PC-9 (cell line): ENCODE results near the gene TMC2. TPM values are rescaled to one million over a fixed set of nuclear protein-coding genes. Genes with fewer than 3 reads are reported as not detected.

Source experiments
- BruUV-seq: library from RNA; stranded (reverse); fragments of 400-500 nt; replicated peaks from 2 replicates; lab custom pipeline; 2021; lab: Mats Ljungman, UMichigan
- CTCF ChIA-PET: fragments of 300-600 bp; sonication (Branson Sonifier 250); formaldehyde crosslinking; loops from one replicate; lab custom pipeline; 2022; ENCODE audit warnings: antibody characterized with exemption; lab: Charles Lee
- POLR2A ChIA-PET: fragments of 300-600 bp; sonication (Branson Sonifier 250); formaldehyde crosslinking; loops from one replicate; lab custom pipeline; 2022; ENCODE audit warnings: antibody characterized with exemption; ENCODE audit not compliant: unreplicated experiment; lab: Charles Lee
- DNase-seq, 2 experiments: peaks; one replicate each; pipeline versions ENCODE4 v3.0.0 to v3.0.0-alpha.2; 2015 to 2022; ENCODE audit warnings: mixed read lengths in 1 of 2
- H2AFZ ChIP-seq: fragments of 200-600 bp; sonication (generic); 2 replicates; pipeline ENCODE4 v1.8.1; 2017; ENCODE audit warnings: antibody characterized with exemption
- H3F3A ChIP-seq: fragments of 200-600 bp; sonication (generic); 2 replicates; pipeline ENCODE4 v1.8.1; 2017; ENCODE audit warnings: antibody characterized with exemption, mild to moderate bottlenecking, low read depth; ENCODE audit not compliant: insufficient read depth
- H3K27ac ChIP-seq: fragments of 200-600 bp; sonication (generic); 2 replicates; pipeline ENCODE4 v1.6.1; 2016; ENCODE audit warnings: mixed run types
- H3K27me3 ChIP-seq: fragments of 200-600 bp; sonication (generic); 2 replicates; pipeline ENCODE4 v1.6.1; 2016; ENCODE audit warnings: low read depth, mixed run types; ENCODE audit not compliant: insufficient read depth
- H3K36me3 ChIP-seq: fragments of 200-600 bp; sonication (generic); 2 replicates; pipeline ENCODE4 v1.6.1; 2016; ENCODE audit warnings: low read depth, mixed run types
- H3K4me1 ChIP-seq: fragments of 200-600 bp; sonication (generic); replicated peaks from 2 replicates; pipeline ENCODE4 v1.6.1; 2016; ENCODE audit warnings: mixed run types; ENCODE audit not compliant: insufficient read depth
- H3K4me2 ChIP-seq: fragments of 200-600 bp; sonication (generic); 2 replicates; pipeline ENCODE4 v1.6.1; 2017; ENCODE audit warnings: mixed run types
- H3K4me3 ChIP-seq: fragments of 200-600 bp; sonication (generic); 2 replicates; pipeline ENCODE4 v1.6.1; 2016; ENCODE audit warnings: mixed run types
- H3K79me2 ChIP-seq: fragments of 200-600 bp; sonication (generic); 2 replicates; pipeline ENCODE4 v1.6.1; 2017; ENCODE audit warnings: low read depth, mixed run types
- H3K9me2 ChIP-seq: fragments of 200-600 bp; sonication (generic); 2 replicates; pipeline ENCODE4 v1.8.1; 2017; ENCODE audit warnings: mild to moderate bottlenecking; ENCODE audit not compliant: insufficient read depth
- H3K9me3 ChIP-seq: fragments of 200-600 bp; sonication (generic); 2 replicates; pipeline ENCODE4 v1.8.1; 2016; ENCODE audit warnings: low read depth; ENCODE audit not compliant: insufficient read depth
- H4K20me1 ChIP-seq: fragments of 200-600 bp; sonication (generic); 2 replicates; pipeline ENCODE4 v1.8.1; 2017; ENCODE audit not compliant: insufficient read depth
- CTCF ChIP-seq: fragments of 200-600 bp; sonication (generic); conservative IDR thresholded peaks from 2 replicates; pipeline ENCODE4 v1.6.1; 2017; ENCODE audit warnings: mixed run types, antibody characterized with exemption, mild to moderate bottlenecking, moderate library complexity
- EZH2 ChIP-seq: fragments of 200-600 bp; sonication (generic); IDR thresholded peaks from 2 replicates; pipeline ENCODE4 v1.8.0; 2017; ENCODE audit warnings: antibody characterized with exemption, low read depth
- intact Hi-C: fragments of 100-400 bp; cut with micrococcal nuclease; formaldehyde crosslinking; loops from one replicate; pipeline ENCODE4 v1.10.0; 2022; ENCODE audit not compliant: unreplicated experiment
- total RNA-seq: library from RNA; stranded (reverse); gene quantifications from 2 replicates; pipeline ENCODE4 v1.2.3, GENCODE V29; 2021

TMC2 gene
- total RNA-seq, 1 experiment from 2014 or later: not detected

- ChIA-PET POLR2A (no interaction called here), CTCF (no interaction called here)
- no TSS peak for BruUV-seq
- Histone ChIP-seq H3F3A (no peaks in the 10 kb centered on the region), H4K20me1 (no peaks in the 10 kb centered on the region), H3K4me1 (no peaks in the 10 kb centered on the region), H3K27ac (no peak overlapping the region), H3K27me3 (peaks cover 25% of the 10 kb centered on the region), H3K9me3 (peaks cover 4% of the 10 kb centered on the region), H3K4me3 (no peak overlapping the region), H3K36me3 (no peaks in the 10 kb centered on the region), H3K79me2 (no peaks in the 10 kb centered on the region), H3K9me2 (no peaks in the 10 kb centered on the region), H3K4me2 (no peak overlapping the region), H2AFZ (no peak overlapping the region)
- DNase-seq: no peak
- intact Hi-C loops: no loop called here
- TF ChIP-seq CTCF (no peak), EZH2 (no peak)
Observed at GRCh38 chr20:2619337-2619736, 83.0 kb downstream of the TMC2 start.

GRCh38 chr20:2619961-2620595 is 83.7 kb downstream of the TMC2 start:
- intact Hi-C loops: no loop called here
- H3K4me3 ChIP-seq: no peak overlapping the region
- peaks cover 27% of the 10 kb centered on the region for H3K27me3 ChIP-seq
- ChIA-PET POLR2A (no interaction called here), CTCF (no interaction called here)
- TF ChIP-seq EZH2: no peak
- no peak for TF ChIP-seq CTCF
- no peak overlapping the region for H3K27ac ChIP-seq
- H4K20me1 ChIP-seq: no peaks in the 10 kb centered on the region
- H3K79me2 ChIP-seq: no peaks in the 10 kb centered on the region
- DNase-seq: no peak
- no peaks in the 10 kb centered on the region for H3F3A ChIP-seq
- no peak overlapping the region for H2AFZ ChIP-seq
- H3K4me2 ChIP-seq: no peak overlapping the region
- no peaks in the 10 kb centered on the region for H3K4me1 ChIP-seq
- BruUV-seq: no TSS peak
- H3K36me3 ChIP-seq: no peaks in the 10 kb centered on the region
- H3K9me2 ChIP-seq: no peaks in the 10 kb centered on the region
- H3K9me3 ChIP-seq: peaks cover 8% of the 10 kb centered on the region

GRCh38 chr20:2624190-2624589 is 87.8 kb downstream of the TMC2 start:
- Histone ChIP-seq H3K4me1 (peaks cover 7% of the 10 kb centered on the region), H3K4me3 (no peak overlapping the region), H3K79me2 (no peaks in the 10 kb centered on the region), H3K36me3 (no peaks in the 10 kb centered on the region), H2AFZ (no peak overlapping the region), H3K27me3 (peaks cover 6% of the 10 kb centered on the region), H3K27ac (no peak overlapping the region), H3K9me3 (peaks cover 21% of the 10 kb centered on the region), H3K9me2 (no peaks in the 10 kb centered on the region), H3K4me2 (no peak overlapping the region), H4K20me1 (no peaks in the 10 kb centered on the region), H3F3A (peaks cover 18% of the 10 kb centered on the region; the same call in 1 of the 2 replicates)
- POLR2A ChIA-PET: no interaction called here
- CTCF ChIA-PET: no interaction called here
- TF ChIP-seq EZH2 (no peak), CTCF (no peak)
- BruUV-seq: no TSS peak
- intact Hi-C loops: no loop called here
- no peak for DNase-seq
